Muscle of arm (tissue), 12 donors: Measurements from ENCODE around the gene SMIM36. TPM values are rescaled to one million over a fixed set of nuclear protein-coding genes. Genes with fewer than 3 reads are reported as not detected.
A peak's percentile ranks its signal among the peaks of the same experiment; 100 is the strongest.
"Not testable (repeated sequence)": the region's sequence is repeated elsewhere in the genome, so short reads cannot be mapped to it uniquely, and the experiment has no call there.

Experiments used
- DNase-seq: peaks from one replicate; pipeline ENCODE4 v3.0.0-alpha.2; 2013
- polyA plus RNA-seq, 12 donors: library from polyadenylated mRNA; unstranded; fragments of 120-200 nt; gene quantifications; one replicate each; pipeline ENCODE4 v1.2.1, GENCODE V29; 2013; ENCODE audit not compliant: insufficient read length in 12 of 12

Gene SMIM36
- polyA plus RNA-seq, 12 donors, result 0.15 to 0.18 (median 0.16) TPM; not detected in 9

DNA sequence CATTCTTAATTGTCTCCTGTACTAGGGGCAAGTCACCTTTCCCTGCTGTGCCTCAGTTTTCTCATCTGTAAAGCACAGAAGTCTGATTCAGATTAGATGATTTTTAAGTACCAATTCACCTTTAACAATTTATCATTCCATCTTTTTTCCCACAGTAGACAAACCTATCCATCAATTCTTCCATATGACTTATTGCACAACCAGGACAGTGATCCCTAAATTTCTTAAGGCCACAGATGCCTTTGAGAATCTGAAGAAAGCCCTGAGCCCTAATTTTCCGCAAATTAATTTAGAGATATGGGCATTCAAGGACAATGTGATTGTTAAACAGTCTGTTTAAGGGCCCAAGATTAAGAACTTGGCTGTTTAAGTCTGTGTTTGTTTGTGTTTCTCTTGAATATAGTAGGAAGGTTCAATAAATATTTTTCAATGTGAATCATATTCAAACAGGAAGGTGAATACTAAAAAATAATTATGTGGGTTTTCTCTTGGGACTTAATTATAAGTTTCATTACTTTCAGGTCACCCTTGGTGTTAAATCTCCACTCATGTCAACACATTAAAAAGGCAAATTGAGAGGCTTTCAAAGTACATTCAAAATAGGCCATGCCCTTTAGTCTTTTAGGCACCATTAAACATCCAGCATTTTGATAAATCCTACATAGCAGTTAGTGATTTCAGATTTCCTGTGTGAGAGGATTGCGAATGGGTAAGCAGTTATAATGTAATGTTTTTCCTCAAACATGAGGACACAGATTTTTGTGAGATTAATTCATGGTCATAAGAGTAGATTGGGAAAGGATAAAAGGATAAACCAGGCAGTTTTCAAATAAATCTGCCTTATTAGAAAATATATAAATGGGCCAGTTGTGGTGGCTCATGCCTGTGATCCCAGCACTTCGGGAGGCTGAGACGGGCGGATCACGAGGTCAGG, 54.7 kb downstream of the SMIM36 start:
- no peak for DNase-seq

DNA sequence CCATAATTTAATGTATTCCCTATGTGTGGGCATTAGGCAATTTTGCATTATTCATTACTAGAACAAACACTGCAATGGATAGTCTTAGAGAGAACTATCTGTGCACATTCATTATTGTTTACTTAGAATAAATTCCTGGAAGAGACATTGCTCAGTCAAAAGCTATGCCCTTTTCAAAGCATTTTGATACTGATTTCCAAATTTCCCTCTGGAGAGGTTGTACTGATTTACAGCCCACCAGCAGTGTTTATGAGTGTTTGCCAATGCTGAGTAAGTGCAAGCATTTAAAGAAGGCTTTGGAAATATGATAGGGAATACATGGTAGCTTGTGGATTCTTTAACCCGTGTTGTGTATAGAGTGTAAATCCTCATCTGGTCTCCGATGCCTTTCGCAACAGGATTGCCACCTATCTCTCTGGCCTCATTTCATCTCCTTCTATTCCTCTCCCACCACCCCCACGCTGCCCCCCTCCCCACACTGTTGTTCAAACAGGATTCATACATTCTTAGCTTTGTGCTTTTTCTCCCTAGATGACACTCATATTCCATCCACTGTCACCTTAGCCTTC, 56.3 kb downstream of the SMIM36 start:
- no peak for DNase-seq

DNA sequence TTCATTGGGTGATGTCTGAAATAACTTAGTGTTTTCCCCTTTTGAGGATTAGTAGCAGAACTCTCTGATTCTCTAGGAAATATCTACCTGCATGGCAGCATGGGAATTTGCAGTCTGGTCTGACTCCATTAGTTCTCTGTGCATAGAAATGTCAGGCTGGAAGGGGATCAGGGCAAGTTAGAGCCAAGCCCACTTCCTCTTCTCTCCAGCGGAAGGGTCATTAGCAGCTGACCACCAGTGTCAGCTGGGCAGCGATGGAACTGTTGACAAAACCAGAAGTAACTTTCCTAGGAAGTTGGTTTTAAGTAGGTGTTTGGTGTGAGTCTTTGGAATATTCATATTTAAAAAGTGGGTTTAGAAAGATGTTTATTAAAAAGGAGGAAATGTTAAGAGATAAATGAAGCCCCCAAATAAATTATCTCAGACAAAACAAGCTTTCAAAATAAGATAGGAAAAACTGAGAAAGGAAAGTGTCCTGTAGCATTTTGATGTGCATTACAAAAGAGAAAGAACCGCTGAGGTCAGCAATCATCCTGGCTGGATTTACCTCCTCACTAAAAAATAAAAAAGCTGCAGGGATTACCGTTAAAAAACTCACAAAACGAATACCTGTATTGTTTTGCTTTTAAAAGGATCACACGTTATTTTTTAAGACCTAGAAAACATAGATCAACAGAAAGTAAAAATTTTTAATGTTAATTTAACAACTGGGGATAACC, 57.3 kb downstream of the SMIM36 start:
- no peak for DNase-seq

DNA sequence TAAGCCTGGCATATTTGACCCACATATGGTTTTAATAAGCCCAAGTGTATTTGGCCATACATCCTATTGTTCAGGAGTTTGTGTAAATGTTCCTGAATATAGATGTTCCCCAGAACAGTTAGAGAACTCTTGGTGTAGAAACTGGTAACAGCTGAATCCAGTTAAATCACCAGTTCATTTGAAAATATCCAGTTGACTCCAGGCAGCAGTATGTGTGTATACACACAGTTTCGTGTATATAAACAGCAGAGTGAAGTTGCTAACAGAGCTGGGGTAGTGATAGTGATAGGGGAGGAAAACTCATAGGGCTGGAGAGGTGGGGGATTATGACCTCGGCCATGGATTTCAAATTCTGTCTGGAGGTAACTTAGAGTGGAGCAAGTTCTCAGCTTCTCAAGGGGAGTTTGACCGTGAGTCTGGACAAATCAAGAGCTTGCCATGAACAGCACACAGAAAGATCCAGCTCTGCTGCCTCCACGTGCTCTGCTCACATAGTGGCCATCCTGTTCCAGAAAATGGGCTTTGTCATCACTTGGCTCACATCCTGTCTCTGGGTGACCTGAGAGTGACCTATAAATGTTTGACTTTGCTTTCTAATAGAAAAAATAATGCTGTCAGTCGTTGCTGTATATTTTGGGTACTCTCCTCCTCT, 59.0 kb downstream of the SMIM36 start:
- DNase-seq, result peak; percentile 49

DNA sequence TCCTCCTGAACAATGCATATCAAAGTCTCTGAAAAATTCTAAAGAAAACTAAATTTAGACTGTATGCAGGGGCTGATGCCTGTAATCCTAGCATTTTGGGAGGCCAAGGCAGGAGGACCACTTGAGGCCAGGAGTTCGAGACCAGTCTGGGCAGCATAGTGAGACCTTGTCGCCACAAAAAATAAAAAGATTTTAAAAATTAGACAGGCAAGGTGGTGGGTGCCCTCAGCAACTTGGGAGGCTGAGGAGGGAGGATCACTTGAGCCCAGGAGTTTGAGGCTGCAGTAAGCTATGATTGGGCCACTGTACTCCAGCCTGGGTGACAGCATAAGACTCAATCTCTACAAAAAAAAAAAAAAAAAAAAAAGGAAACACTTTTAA, 59.5 kb downstream of the SMIM36 start:
- DNase-seq, result no peak

DNA sequence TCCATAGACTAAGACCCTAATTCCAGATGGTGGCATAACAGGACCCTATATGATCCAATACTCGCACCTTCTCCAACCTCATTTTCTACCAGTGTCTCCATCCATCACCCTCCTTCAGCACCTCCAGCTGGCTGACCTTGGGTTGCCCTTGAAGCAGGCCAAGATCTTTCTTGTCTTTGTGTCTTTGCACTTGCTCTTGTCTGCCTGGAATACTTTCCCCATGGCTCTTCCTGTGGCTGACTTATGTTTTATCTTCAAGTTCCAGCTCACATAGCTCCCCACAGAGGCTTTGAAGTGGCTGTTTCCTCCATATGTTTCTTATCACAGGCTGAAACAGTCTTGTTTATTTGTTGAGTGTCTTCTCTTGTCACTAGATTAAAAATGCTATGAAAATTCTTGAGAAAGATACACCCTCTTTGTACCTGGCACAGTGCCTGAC, 60.0 kb downstream of the SMIM36 start:
- DNase-seq, result no peak

DNA sequence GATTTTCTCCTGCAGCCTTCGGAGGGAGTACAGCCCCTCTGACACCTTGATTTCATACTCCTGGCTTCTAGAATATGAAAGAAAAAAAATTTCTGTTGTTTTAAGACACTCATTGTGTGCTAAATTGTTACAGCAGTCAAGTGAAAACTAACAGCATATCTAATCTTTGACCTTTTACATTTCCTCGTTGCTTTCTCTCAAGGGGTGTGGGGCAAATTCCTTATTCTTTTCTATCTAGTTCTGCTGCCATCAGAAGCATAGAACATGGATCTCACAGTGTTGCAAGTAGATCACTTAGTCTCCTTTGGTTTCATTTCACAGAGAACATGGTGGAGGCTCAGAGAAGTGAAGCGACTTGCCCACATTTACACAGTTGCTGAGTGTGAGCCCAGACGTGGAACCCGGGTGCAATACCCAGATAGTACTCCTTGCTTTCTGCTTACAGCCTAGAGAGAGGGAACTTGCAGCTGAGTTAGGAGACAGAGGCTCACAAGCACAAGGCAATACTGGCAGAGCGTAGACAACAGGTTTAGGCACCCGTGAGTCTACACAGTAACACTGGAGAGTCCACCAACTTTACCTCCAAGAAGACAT, 60.9 kb downstream of the SMIM36 start:
- no peak for DNase-seq

DNA sequence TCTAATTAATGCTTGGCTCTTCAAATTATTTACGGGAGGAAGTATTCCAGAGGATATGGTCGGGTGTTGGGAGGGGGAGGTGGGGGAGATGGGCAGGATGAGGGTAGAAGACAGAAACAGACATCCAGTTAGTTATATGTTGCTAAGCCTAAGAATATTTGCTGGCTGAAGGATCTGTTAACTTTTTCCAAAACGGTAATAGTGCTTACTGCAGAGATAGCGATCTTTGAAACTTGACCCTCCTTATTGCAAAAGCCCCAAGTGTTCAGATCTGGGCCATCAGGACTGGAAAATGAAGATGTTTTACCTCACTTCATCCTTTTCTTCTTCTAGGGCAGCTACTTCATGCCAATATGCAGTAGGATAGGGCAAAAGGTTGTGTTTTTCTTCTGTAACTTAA, 62.6 kb downstream of the SMIM36 start:
- DNase-seq, result no peak

DNA sequence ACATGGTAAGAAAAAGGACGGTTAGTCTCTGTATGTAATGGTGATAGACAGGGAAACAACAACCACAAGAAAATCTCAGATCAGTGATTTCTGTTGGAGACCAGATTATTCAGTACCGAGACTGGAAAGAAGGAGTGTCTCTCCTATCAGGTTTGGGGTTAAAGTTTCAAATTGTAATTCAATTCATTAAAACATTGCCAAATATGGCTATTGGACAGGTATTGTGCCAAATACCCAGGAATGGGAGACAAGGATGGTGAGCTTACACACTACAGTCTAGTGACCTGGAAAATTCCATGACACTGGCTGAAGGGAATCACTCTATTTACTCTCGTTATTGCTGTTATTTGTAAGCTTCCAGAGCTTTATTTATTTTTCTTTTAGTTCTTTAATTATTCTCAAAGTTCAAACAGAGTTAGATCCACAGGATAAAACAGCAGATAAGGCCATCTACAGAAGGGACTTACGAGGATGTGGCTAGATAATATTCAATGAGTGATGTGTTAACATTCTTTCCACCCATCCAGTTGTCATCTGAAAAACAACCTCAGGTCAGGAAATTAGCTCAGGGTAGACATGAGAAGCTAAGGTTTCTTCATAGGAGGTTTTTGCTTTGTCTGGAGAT, 64.6 kb downstream of the SMIM36 start:
- DNase-seq, result no peak

DNA sequence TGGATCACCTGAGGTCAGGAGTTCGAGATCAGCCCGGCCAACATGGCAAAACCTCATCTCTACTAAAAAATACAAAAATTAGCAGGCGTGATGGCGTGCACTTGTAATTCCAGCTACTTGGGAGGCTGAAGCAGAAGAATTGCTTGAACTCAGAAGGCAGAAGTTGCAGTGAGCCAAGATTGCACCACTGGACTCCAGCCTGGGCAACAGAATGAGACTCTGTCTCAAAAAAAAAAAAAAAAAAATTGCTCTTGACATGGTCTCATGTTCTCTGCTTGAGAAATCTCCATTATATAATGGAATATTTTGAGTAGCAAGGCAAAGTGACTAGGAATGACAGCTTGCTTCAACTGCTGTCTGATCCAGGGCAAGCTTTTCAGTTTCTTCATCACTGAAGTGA, 65.2 kb downstream of the SMIM36 start:
- DNase-seq, result not testable (repeated sequence)

DNA sequence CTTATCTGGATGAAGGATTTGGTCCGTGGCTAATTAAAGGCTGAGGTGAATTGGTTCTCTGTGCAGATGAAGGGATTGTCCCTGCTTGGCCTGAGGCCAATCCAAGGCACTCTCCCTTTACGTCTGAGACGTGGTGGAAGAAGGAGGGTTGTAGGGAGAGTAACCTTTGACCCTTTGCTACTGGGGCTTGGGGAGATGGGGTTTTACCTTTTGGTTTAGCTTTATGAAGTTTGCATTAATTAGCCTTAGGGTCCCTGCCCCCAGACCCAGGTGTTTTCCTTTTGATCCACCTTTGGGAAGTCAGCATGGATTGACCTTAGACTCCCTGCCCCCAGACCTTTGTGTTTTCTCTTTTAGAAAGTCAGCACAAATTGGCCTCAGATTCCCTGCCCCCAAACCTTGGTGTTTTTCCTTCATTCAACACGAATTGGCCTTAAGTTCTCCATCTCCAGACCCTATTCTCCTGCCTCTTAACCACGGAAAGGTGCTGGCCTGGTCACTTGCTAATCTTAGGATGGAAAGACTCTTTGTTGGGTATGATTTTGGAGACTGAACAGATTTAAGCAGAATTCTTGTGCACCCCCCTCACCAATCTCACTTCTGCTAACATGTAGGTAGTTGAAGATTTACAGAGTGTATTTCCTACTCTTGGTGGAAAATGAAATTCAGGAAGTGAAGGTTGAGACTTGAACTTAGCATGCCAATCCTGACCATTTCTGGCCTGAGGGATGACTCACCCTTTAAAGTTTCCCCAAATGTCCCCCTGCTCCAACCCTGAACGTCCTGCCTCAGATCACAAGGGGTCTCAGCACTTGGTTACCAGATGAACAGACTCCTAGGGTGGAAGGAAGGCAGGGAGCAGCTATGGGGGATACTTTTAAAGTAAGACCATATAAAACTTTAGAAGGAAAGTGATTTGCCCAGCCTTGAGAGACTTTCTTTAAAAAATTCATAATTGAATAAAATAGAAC, 66.5 kb downstream of the SMIM36 start:
- DNase-seq, result no peak

DNA sequence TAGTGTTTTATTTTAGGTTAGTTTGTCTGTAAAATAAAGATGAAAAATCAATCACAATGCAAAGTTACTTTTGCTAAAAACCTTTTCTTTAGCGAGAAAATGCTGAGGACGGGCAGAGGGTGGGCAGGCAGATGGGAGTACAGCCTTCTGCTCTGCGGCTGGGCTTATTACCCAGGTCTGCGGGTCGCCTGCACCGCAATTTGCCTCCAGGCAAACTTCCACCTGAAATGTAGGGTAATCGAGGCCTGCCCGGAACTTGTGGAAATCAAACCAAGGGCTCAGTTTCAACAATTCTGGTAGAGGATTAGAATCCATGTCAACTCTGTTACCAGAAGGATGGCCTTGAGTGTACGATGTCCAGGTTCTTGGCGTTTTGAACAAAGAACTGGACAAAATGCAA, 67.3 kb downstream of the SMIM36 start:
- no peak for DNase-seq

DNA sequence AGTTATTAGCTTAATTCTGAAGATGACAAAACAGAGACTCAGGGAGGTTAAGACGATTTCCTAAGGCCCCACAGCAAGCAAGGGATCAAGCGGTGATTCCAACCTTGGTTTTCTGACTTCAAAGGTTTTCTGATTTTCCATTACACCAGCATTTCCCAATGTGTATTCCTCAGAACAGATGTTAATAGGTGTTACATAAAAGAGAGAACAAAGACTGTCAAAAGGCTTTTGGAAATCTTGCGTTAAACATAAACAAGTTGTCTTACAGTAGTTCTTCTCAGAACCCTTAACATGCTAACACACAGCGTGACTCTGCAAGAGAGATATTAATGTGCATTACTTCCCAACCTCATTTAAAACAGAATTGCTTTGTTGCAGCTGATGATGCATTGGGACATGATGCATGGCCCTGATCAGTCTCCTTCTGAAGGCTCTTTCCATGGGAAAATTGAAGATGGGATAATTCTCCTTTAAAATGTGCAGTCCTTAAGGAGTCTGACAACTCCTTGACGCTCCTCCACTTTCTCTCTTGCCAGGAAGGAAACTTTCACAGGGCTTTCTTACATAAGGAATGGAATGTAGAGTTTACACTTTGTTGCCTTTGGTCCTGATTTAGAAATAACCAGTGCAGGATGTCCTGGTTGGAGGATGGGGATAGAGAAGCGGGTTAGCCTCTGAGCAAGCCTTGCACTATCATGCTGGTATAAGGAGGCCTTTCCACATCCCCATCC, 68.1 kb downstream of the SMIM36 start:
- no peak for DNase-seq

DNA sequence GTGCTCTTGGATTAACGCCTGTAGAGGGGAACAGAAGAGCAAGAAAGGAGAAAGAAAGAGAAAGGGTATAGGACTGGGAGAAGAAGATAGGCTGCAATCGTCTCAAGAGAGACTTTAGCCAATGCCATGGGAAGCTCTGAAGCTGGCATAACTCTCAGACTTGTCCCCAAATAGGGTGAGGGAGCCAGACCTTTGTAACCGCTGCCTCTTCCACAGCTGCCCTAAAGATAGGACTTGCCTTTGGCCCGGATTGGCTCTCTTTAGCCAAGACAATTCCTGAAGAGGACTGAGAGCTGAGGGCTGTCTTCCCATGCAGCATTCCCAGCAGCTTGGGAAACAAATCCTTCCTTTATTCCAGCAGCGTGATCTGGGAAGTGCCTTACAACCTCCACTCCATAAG, 68.8 kb downstream of the SMIM36 start:
- no peak for DNase-seq

DNA sequence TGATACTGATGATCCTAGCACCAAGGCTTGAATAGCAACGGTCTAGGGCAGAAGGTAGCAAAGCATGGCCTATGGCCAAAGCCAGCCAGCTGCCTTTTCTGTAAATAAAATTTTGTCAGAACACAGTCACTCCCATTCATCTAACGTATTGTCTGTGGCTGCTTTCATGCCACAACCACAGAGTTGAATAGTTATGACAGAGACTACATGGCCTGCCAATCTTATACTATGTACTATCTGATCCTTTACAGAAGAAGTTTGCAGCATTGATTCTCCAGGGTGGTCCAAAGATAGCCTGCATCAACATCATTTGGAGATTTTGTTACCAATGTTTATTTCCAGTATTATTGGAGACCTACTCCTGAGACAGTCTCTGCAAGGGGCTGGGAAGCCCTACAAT, 69.7 kb downstream of the SMIM36 start:
- no peak for DNase-seq

DNA sequence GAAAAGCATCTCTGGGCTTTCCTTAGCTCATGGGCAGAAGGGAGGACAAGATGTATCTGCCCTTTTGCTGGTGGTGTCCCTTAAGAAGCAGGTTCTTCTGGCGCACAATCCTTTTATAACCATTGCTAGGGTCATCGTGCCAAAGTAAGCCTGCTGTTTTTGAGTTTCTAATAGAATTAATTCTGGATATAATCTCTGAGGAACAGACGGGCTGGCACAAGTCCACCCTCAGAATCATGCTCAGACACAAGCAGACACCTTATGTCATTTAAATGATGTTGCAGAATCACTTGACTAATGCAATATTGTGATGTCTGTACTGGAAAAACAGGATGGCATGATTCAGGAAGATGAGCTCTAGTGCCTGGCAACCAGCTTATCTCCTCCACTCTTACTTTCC, 70.9 kb downstream of the SMIM36 start:
- no peak for DNase-seq

DNA sequence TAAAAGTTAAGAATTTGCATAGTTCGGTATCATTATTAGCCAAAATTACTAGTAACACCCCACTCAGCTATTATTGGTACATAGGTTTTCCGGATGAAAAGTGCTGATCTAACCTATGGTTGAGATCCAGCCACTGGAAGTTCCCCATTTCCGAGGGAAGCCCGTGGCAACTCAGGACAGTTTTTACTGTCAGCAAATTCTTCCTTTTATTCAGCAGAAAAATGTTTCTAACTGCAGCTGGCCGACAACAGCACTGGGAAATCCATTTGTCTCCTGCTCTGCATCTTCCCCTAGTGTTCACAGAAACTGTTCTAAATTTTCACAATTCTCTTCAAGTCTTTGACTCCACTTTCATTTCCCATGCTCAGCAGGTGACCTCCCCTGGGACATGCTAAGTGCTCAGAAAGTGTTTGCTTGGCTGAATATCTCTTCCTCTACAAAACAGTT, 74.1 kb downstream of the SMIM36 start:
- no peak for DNase-seq

DNA sequence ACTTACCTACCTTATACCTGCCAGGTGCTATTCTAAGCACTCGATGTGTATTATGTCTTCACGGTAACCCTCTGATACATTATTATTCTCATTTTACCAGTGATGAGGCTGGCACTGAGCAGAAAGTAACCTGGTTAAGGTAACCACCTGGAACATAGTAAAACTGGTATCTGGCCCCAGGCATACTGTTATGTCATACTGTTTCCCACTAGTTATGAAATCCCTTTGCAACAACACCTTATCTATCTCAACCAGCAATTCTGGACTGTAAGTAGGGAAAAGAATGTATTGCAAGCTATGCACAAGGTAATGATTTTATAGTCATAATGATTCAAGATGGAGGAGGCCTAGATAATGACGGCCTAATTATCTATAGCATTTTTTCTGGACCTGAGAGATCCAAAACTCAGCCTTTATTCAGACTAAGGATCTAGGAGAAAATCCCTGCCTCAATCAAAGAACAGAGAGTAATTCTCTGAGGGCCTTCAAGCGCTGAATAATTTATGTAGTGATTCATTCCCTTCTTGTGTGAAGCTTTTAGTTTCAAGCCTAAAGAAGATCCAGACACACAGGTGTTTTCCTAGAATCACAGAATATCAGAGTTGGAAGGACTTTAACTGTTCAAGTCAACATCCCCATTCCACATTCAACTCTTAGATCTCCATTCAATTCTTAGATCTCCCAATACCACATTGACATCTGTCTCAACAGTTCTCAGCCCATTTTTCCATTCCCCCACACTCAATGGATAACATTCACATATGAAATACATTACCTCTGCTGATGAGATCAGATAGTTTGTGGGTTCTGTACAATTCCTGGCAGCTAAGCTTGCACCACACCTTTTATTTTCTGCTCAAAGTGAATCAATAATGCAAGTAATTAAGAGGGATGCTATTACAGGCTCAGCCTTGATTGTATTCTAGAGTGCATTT, 74.8 kb downstream of the SMIM36 start:
- DNase-seq, result no peak
